Activated B cell treated with CpG ODN at 0.5 μM for 24 hours (primary cell): ENCODE measurements around the gene SLC5A2. TPM values are rescaled to one million over a fixed set of nuclear protein-coding genes. Genes with fewer than 3 reads are reported as not detected.
"Not testable (repeated sequence)": the region's sequence is repeated elsewhere in the genome, so short reads cannot be mapped to it uniquely, and the experiment has no call there.

Experiments used
- ATAC-seq: fragments of 200-7000 bp; cut with Tn5 transposase; one replicate; pipeline ENCODE4 v1.10.0; 2021; ENCODE audit warnings: low read depth, mild to moderate bottlenecking, moderate library complexity
- CTCF ChIA-PET: fragments of 350-600 bp; sonication (Branson Sonifier 250); formaldehyde crosslinking; loops from one replicate; lab custom pipeline; 2021; ENCODE audit warnings: antibody characterized with exemption; lab: Charles Lee
- POLR2A ChIA-PET: fragments of 350-600 bp; sonication (Branson Sonifier 250); formaldehyde crosslinking; loops from one replicate; lab custom pipeline; 2021; ENCODE audit warnings: antibody characterized with exemption; lab: Charles Lee
- DNase-seq: peaks from one replicate; pipeline ENCODE4 v3.0.0; 2022
- H3K27ac Mint-ChIP-seq: one replicate; pipeline ENCODE4 v1.8.0; 2020; ENCODE audit warnings: mixed read lengths
- H3K27me3 Mint-ChIP-seq: one replicate; pipeline ENCODE4 v1.8.0; 2021; ENCODE audit warnings: mixed read lengths
- H3K36me3 Mint-ChIP-seq: one replicate; pipeline ENCODE4 v1.8.0; 2021; ENCODE audit warnings: low read depth, mixed read lengths
- H3K4me1 Mint-ChIP-seq: one replicate; pipeline ENCODE4 v1.8.0; 2021; ENCODE audit warnings: mixed read lengths
- H3K4me3 Mint-ChIP-seq: one replicate; pipeline ENCODE4 v1.8.0; 2020; ENCODE audit warnings: mild to moderate bottlenecking, mixed read lengths
- H3K9me3 Mint-ChIP-seq: one replicate; pipeline ENCODE4 v1.8.0; 2020; ENCODE audit warnings: mixed read lengths
- CTCF ChIP-seq: fragments of 200-600 bp; IDR thresholded peaks from one replicate; pipeline ENCODE4 v1.8.0; 2022; ENCODE audit warnings: antibody characterized with exemption, mild to moderate bottlenecking
- intact Hi-C: fragments of 100-400 bp; cut with micrococcal nuclease; formaldehyde crosslinking; loops from one replicate; pipeline ENCODE4 v1.15.1; 2024
- total RNA-seq: library from RNA; stranded (reverse); gene quantifications from 2 replicates; pipeline ENCODE4 v1.2.3, GENCODE V29; 2022

Gene SLC5A2
- total RNA-seq, 1 donor from 2014 or later = not detected

GRCh38 chr16:31439519-31439918 is 43.4 kb upstream of the SLC5A2 start:
- peaks cover 2% of the 10 kb centered on the region for H3K27me3 Mint-ChIP-seq
- intact Hi-C loops = no loop called here
- H3K27ac Mint-ChIP-seq = no peak overlapping the region
- H3K4me1 Mint-ChIP-seq = peaks cover 19% of the 10 kb centered on the region
- CTCF ChIA-PET = no interaction called here
- no peak for TF ChIP-seq CTCF
- ATAC-seq = no peak
- DNase-seq = no peak
- H3K4me3 Mint-ChIP-seq = no peak overlapping the region
- H3K36me3 Mint-ChIP-seq = no peaks in the 10 kb centered on the region
- POLR2A ChIA-PET = no interaction called here
- no peaks in the 10 kb centered on the region for H3K9me3 Mint-ChIP-seq

GRCh38 chr16:31440516-31441184 is 42.3 kb upstream of the SLC5A2 start:
- intact Hi-C loops = loop anchor here (5.0 kb wide), 1 partner anchor 368 kb away; the partner anchor contains the start of genes ZNF646 and ZNF668

GRCh38 chr16:31441956-31442355 is 41.0 kb upstream of the SLC5A2 start:
- ChIA-PET CTCF (interaction anchor here (0.8 to 5.1 kb wide), 5 partner anchors 12 to 458 kb away, joined by 3 to 27 read pairs (median 3); partner anchors contain the start of genes HSD3B7, ZNF646 and ZNF668), POLR2A (interaction anchor here (1.3 kb wide), 3 partner anchors 16 to 259 kb away, joined by 3 to 6 read pairs (median 4); no protein-coding TSS in a partner anchor)
- no peak for ATAC-seq
- Mint-ChIP-seq H3K9me3 (no peaks in the 10 kb centered on the region), H3K4me1 (peaks cover 22% of the 10 kb centered on the region), H3K36me3 (no peaks in the 10 kb centered on the region), H3K4me3 (peak overlapping the region; percentile 68), H3K27ac (no peak overlapping the region), H3K27me3 (peaks cover 2% of the 10 kb centered on the region)
- no peak for TF ChIP-seq CTCF
- intact Hi-C loops = loop anchor here (2.0 to 5.0 kb wide), 3 partner anchors 17 to 370 kb away; partner anchors contain the start of genes ARMC5, ZNF646 and ZNF668
- no peak for DNase-seq

More at GRCh38 chr16:31440516-31441184, 42.3 kb upstream of the SLC5A2 start:
- no peak for ATAC-seq
- Mint-ChIP-seq H3K27ac (no peak overlapping the region), H3K9me3 (no peaks in the 10 kb centered on the region), H3K36me3 (no peaks in the 10 kb centered on the region), H3K27me3 (peaks cover 2% of the 10 kb centered on the region), H3K4me3 (peak overlapping the region; percentile 24), H3K4me1 (peaks cover 19% of the 10 kb centered on the region)
- POLR2A ChIA-PET = interaction anchor here (1.0 kb wide), 1 partner anchor 11 kb away, joined by 3 read pairs; no protein-coding TSS in a partner anchor
- DNase-seq = no peak
- CTCF ChIA-PET = interaction anchor here (0.9 to 5.1 kb wide), 2 partner anchors 455 to 596 kb away, joined by 3 to 27 read pairs; partner anchors contain the start of gene HSD3B7
- no peak for TF ChIP-seq CTCF

- H3K4me3 Mint-ChIP-seq, H3K27ac Mint-ChIP-seq, ATAC-seq, H3K9me3 Mint-ChIP-seq, H3K27me3 Mint-ChIP-seq, DNase-seq, intact Hi-C loops, CTCF ChIA-PET, H3K36me3 Mint-ChIP-seq, H3K4me1 Mint-ChIP-seq: not testable (repeated sequence)
- POLR2A ChIA-PET = interaction anchor here (0.7 to 1.6 kb wide), 3 partner anchors 12 to 266 kb away, joined by 3 to 7 read pairs (median 5); partner anchors contain the start of gene FUS
Observed at GRCh38 chr16:31445931-31446330, 37.0 kb upstream of the SLC5A2 start.

- DNase-seq (no peak), ATAC-seq (no peak)
- ChIA-PET POLR2A (no interaction called here), CTCF (no interaction called here)
- no peak for TF ChIP-seq CTCF
- no peak overlapping the region for H3K27ac Mint-ChIP-seq
- peaks cover 4% of the 10 kb centered on the region for H3K36me3 Mint-ChIP-seq
- intact Hi-C loops = no loop called here
- no peak overlapping the region for H3K4me3 Mint-ChIP-seq
- H3K9me3 Mint-ChIP-seq = no peaks in the 10 kb centered on the region
- H3K27me3 Mint-ChIP-seq = no peaks in the 10 kb centered on the region
- peaks cover 23% of the 10 kb centered on the region for H3K4me1 Mint-ChIP-seq
Observed at GRCh38 chr16:31451201-31451600, 31.7 kb upstream of the SLC5A2 start.
